Measurements from ENCODE around the gene DET1.
"Not testable (repeated sequence)": the region's sequence is repeated elsewhere in the genome, so short reads cannot be mapped to it uniquely, and the experiment has no call there.

DET1 gene

DNA sequence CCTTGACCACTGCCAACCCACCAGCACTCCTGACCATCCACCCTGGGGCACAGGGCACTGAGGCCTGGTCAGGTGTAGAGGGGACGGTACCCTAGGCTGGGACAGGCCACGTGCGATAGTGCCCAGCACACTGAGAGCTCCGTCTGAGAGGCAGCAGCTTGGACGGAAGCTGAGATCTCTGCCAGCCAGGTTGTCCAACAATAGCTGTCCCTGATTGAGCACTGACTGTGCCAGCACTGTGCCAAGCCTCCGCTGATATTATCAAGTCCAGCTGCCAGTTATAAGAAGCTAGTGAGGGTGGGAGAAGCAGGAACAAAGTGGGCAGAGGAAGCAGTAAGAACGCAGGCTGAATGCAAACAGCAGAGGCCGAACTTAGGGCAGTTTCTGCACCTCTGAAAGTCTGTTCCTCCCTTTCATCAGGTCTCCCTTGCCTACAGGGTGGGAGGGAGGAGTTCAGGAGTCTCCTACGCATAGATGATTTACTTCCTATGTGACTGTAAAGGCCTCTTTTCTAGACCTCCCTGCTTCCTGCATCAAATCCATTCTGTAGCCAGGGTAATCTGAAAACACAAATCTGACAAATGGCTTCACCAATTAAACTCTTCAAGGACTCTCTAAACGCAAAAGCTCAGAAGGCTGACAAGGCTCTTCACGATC, 49.2 kb downstream of the DET1 start:
- no peak for DNase-seq (ENCODE audit: low read depth in 2 of 2)

GRCh38 chr15:88493844-88494243, 52.6 kb downstream of the DET1 start:
- no peak for DNase-seq (ENCODE audit: low read depth in 2 of 2)

- no peak for DNase-seq (ENCODE audit: low read depth in 2 of 2)
Observed at GRCh38 chr15:88491158-88491557, 55.3 kb downstream of the DET1 start.

GRCh38 chr15:88490036-88490435, 56.4 kb downstream of the DET1 start:
- no peak for DNase-seq (ENCODE audit: low read depth in 2 of 2)

- no peak for DNase-seq (ENCODE audit: low read depth in 2 of 2)
Observed at GRCh38 chr15:88489321-88489720, 57.2 kb downstream of the DET1 start.

DNA sequence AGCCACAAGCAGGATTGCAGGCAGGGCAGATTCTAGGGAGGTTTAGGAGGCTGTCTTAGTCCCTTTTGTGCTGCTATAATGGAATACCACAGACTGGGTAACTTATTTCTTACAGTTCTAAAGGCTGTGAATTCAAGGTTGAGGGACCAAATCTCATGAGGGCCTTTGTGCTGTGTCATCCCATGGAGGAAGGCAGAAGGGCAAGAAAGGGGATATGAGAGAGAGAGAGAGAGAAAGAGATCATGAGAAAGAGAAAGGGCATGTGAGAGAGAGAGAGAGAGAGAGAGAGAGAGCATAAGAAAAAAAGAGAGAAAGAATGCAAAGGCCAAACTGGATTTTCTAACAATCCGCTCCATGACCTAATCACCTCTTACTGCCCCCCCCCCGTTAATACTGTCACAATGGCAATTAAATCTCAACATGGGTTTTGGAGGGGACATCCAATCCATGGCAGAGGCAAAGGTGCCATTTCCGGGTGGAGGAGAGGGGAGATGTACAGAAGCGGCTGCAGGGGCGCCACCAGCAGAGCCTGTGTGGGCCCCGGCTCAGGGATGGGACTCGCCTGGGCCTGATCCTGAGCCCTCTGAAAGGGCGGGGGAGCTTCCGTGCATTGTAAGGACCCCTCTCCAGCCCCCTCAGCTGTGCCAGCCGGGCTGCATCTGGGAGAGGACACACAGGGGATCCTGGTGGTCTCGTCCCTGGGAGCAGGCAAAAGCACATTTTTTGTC, 58.5 kb downstream of the DET1 start:
- no peak for DNase-seq (ENCODE audit: low read depth in 2 of 2)

DNA sequence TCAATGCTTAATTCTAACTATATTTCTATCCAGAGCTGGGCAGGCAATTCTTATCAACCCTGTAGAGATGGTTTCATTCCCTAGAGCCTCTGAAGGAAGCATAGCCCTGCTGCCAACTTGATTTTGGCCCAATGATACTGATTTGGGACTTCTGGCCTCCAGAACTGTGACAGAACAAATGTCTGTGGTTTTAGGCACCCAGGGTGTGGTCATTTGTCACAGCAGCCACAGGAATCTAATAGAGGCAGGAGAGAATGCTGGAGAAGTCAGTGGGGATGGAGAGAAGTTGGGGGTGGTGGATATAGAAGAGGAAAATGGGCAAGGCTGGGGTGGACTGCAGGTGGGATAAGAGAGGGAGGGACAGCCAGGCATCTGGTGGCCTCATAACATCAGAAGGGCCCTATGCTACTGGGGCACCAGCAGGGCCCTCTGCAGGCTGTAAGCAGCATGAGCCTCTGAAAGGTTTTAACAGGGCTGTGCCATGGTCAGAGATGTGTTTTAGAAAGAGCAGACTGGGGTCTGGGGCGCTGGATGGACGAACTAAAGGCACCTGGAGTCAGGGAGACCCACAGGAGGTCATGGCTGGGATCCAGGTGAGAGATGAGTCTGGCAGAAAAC, 59.2 kb downstream of the DET1 start:
- no peak for DNase-seq (ENCODE audit: low read depth in 2 of 2)

GRCh38 chr15:88484682-88485331, 61.7 kb downstream of the DET1 start:
- DNase-seq (ENCODE audit: low read depth in 2 of 2): no peak

DNA sequence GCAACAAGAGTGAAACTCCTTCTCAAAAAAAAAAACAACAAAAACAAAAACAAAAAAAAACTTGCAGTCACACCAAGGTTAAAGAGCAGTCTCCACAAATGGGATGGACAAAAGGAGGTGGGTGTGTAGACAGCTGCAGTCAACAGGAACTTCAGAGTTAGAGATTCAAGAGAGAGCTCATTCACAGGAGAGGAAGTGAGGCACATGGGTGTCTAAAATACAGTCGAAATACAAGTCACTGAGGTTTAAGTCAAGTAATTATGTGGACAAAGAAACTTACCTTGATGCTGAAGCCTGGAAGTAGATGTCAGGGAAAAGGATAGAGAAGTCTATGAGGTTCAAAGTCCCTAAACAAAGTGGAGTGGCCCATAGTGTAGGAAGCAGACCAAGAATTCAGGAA, 64.2 kb downstream of the DET1 start:
- DNase-seq (ENCODE audit: low read depth in 2 of 2): no peak

- no peak for DNase-seq (ENCODE audit: low read depth in 2 of 2)
Observed at GRCh38 chr15:88480981-88481380, 65.5 kb downstream of the DET1 start.

DNA sequence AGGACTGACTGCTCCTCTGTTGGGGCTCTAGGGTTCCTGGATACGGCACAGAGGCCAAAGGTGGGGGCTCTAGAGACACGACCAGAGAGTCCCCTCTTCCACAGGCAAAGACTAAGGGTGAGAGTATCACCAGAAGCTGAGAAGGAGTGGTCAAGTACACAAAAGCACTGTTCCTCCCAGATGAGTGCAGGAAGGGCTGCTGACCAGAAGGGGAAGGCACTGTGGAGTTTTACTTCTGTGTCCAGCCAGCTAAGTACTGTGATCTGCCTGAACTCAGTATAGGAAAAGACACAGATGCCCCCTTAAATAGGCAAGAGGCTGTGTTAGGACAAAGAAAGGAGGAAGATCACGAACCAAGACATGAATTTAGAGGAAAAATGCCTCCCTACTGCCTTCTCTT, 67.3 kb downstream of the DET1 start:
- no peak for DNase-seq (ENCODE audit: low read depth in 2 of 2)

GRCh38 chr15:88477904-88478303, 68.6 kb downstream of the DET1 start:
- no peak for DNase-seq (ENCODE audit: low read depth in 2 of 2)

- DNase-seq (ENCODE audit: low read depth in 2 of 2): no peak
Observed at GRCh38 chr15:88477126-88477525, 69.4 kb downstream of the DET1 start.

- DNase-seq (ENCODE audit: low read depth in 2 of 2): no peak
Observed at GRCh38 chr15:88476635-88477060, 69.8 kb downstream of the DET1 start.

GRCh38 chr15:88473661-88474293, 72.7 kb downstream of the DET1 start:
- not testable (repeated sequence) for DNase-seq (ENCODE audit: low read depth in 2 of 2)

GRCh38 chr15:88472225-88472624, 74.3 kb downstream of the DET1 start:
- no peak for DNase-seq (ENCODE audit: low read depth in 2 of 2)

DNA sequence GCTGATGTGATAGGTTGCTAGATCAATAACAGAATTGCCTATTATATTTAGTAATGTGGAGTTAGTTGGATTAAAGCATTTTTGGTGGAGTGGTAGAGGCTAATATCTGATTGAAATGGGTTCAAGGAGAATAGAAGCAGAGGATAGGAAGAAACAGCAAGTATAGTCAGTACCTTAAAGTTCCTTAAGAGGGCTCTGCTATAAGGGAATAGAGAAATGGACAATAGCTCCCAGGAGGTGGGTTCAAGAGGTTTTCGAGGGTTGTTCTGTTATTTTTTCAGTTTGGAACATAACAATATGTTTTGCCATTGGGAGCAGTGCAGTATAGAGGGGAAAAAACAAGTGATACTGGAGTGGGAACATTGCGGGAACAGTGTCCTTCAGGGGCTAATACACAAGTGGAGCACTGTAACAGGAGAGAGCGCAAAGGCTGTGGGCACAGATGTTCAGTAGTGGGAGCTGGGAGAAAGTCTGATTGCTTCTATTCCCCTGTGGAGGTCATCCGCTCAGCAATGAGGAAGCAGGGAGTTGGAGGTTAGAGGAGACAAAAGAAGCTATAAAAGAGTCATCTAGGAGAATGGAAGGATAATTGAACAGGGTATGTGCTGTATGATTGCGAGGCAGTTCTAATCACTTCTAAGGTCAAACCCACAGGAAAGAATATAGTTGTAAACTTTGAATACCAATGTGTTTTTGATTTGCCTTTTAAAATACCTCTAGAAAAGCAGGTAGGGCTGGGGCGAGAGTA, 75.7 kb downstream of the DET1 start:
- DNase-seq (ENCODE audit: low read depth in 2 of 2): no peak

DNA sequence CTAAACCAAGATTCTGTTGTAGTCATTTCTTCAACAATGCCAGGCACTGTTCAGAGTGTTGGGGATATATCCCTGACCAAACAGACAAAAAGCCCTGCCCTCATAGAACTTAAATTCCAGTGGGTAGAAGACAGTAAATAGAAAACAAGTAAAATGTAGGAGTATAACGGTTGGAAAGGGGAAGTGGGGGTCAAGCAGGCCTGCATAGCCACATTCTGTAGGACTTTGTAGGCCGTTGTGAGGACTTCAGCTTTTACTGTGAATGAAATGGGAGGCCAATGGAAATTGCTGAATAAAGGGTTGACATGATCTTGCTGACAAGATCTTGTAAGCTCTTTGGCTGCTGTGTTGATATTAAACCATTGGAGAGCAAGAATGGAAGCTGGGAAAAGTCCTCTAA, 77.2 kb downstream of the DET1 start:
- DNase-seq (ENCODE audit: low read depth in 2 of 2): no peak

GRCh38 chr15:88468721-88469120, 77.8 kb downstream of the DET1 start:
- DNase-seq (ENCODE audit: low read depth in 2 of 2): not testable (repeated sequence)

- no peak for DNase-seq (ENCODE audit: low read depth in 2 of 2)
Observed at GRCh38 chr15:88467935-88468528, 78.4 kb downstream of the DET1 start.
